Osteocyte (in vitro differentiated cells): ENCODE results near the gene BCCIP. TPM values are rescaled to one million over a fixed set of nuclear protein-coding genes. Genes with fewer than 3 reads are reported as not detected.
A peak's percentile ranks its signal among the peaks of the same experiment; 100 is the strongest.

Experiments used
- DNase-seq: peaks from one replicate; pipeline ENCODE4 v3.0.0; 2021; ENCODE audit warnings: mixed read lengths; ENCODE audit not compliant: unreplicated experiment; ENCODE audit errors: extremely low spot score
- H3K27ac Mint-ChIP-seq: one replicate; pipeline ENCODE4 v1.8.0; 2021; ENCODE audit warnings: mild to moderate bottlenecking, mixed read lengths; ENCODE audit not compliant: unreplicated experiment
- H3K27me3 Mint-ChIP-seq: one replicate; pipeline ENCODE4 v1.8.0; 2021; ENCODE audit warnings: mixed read lengths; ENCODE audit not compliant: unreplicated experiment
- H3K36me3 Mint-ChIP-seq: one replicate; pipeline ENCODE4 v1.8.0; 2021; ENCODE audit warnings: mixed read lengths; ENCODE audit not compliant: unreplicated experiment
- H3K4me1 Mint-ChIP-seq: one replicate; pipeline ENCODE4 v1.8.0; 2021; ENCODE audit warnings: mixed read lengths; ENCODE audit not compliant: unreplicated experiment
- H3K4me3 Mint-ChIP-seq: one replicate; pipeline ENCODE4 v1.8.0; 2021; ENCODE audit warnings: mild to moderate bottlenecking, moderate library complexity, mixed read lengths; ENCODE audit not compliant: unreplicated experiment
- H3K9me3 Mint-ChIP-seq: one replicate; pipeline ENCODE4 v1.8.0; 2021; ENCODE audit warnings: mixed read lengths; ENCODE audit not compliant: unreplicated experiment
- total RNA-seq: library from RNA; stranded (reverse); gene quantifications from 2 replicates; pipeline ENCODE4 v1.2.1, GENCODE V29; 2021
- TF ChIP-seq, protein P1 (sequence below): fragments of 200-600 bp; sonication (generic); IDR thresholded peaks from 2 replicates; pipeline ENCODE4 v1.5.0; 2021; ENCODE audit warnings: antibody characterized with exemption, mild to moderate bottlenecking, moderate library complexity

The BCCIP gene
- total RNA-seq, 1 donor from 2014 or later, result 34.6 TPM

DNA sequence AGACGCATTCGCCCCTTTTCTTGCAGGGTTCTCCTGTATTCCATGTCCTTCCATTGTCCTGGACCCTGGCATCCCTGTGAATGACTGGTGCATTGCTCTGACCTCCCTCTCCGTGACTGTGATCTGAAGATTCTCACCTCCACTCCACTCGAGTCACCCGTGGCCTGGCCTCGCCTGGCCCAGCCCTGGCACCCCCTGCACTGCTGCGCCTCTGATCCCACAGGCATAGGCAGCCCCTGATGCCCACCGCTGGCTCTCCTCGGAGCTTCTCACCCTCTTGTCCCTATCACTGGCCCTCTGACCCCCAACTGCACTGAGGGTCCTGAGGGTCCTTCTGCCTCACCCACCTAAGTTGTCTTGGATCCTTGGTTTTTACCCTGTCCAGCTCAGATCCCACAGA is 45.5 kb upstream of the BCCIP start:
- no peaks in the 10 kb centered on the region for H3K36me3 Mint-ChIP-seq

DNA sequence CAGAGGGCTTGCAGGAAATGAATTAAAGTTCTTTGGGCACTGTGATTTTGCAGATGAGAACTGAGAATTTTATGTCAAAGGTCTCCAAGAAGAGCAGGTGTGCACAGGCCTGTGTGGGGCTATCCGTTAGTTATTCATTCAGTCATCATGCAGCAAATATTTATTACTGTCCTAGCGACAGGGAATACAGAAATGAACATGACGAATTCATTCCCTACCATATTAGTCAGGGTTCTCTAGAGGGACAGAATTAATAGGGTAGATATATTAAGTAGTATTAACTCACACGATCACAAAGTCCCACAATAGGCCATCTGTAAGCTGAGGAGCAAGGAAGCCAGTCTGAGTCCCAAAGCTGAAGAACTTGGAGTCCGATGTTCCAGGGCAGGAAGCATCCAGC is 44.8 kb upstream of the BCCIP start:
- TF ChIP-seq, protein P1, sequence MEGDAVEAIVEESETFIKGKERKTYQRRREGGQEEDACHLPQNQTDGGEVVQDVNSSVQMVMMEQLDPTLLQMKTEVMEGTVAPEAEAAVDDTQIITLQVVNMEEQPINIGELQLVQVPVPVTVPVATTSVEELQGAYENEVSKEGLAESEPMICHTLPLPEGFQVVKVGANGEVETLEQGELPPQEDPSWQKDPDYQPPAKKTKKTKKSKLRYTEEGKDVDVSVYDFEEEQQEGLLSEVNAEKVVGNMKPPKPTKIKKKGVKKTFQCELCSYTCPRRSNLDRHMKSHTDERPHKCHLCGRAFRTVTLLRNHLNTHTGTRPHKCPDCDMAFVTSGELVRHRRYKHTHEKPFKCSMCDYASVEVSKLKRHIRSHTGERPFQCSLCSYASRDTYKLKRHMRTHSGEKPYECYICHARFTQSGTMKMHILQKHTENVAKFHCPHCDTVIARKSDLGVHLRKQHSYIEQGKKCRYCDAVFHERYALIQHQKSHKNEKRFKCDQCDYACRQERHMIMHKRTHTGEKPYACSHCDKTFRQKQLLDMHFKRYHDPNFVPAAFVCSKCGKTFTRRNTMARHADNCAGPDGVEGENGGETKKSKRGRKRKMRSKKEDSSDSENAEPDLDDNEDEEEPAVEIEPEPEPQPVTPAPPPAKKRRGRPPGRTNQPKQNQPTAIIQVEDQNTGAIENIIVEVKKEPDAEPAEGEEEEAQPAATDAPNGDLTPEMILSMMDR, result no peak
- Mint-ChIP-seq H3K9me3 (no peaks in the 10 kb centered on the region), H3K27ac (no peak overlapping the region), H3K4me3 (no peak overlapping the region), H3K27me3 (peaks cover 8% of the 10 kb centered on the region), H3K4me1 (no peaks in the 10 kb centered on the region), H3K36me3 (no peaks in the 10 kb centered on the region)
- DNase-seq, result no peak

More for the DNA sequence above, 45.5 kb upstream of the BCCIP start:
- Mint-ChIP-seq H3K27ac (no peak overlapping the region), H3K9me3 (no peaks in the 10 kb centered on the region), H3K27me3 (peaks cover 8% of the 10 kb centered on the region), H3K4me1 (no peaks in the 10 kb centered on the region), H3K4me3 (no peak overlapping the region)
- DNase-seq, result peak; percentile 76
- TF ChIP-seq, protein P1, result no peak

- Mint-ChIP-seq H3K4me3 (no peak overlapping the region), H3K36me3 (no peaks in the 10 kb centered on the region), H3K27me3 (peaks cover 8% of the 10 kb centered on the region), H3K4me1 (no peaks in the 10 kb centered on the region), H3K9me3 (no peaks in the 10 kb centered on the region), H3K27ac (no peak overlapping the region)
- TF ChIP-seq, protein P1, result no peak
- peak; percentile 69 for DNase-seq
Measured at GRCh38 chr10:125779403-125780327, 43.7 kb upstream of the BCCIP start.

- DNase-seq, result no peak
- Mint-ChIP-seq H3K27ac (no peak overlapping the region), H3K4me1 (no peaks in the 10 kb centered on the region), H3K36me3 (no peaks in the 10 kb centered on the region), H3K27me3 (peaks cover 8% of the 10 kb centered on the region), H3K4me3 (no peak overlapping the region), H3K9me3 (no peaks in the 10 kb centered on the region)
- TF ChIP-seq, protein P1, result no peak
Measured at GRCh38 chr10:125781374-125781773, 42.0 kb upstream of the BCCIP start.

DNA sequence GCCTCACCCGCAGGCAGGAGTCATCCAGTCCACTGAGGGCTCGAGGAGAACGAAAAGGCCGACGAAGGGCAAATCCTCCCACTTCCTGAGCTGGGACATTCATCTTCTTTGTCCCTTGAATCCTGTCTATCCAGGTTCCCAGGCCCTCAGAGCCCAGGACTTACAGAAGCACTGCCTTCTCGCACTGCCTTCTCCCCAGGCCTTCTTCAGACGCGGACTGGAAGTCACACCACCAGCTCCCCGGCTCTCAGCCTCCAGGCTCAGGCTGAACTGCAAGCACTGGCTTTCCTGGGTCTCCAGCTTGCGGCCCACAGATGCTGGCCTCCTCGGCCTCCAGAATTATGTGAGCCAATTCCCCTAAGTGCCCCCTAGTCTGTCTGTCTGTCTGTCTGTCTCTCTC is 41.3 kb upstream of the BCCIP start:
- Mint-ChIP-seq H3K27ac (no peak overlapping the region), H3K36me3 (no peaks in the 10 kb centered on the region), H3K27me3 (peaks cover 8% of the 10 kb centered on the region), H3K4me1 (no peaks in the 10 kb centered on the region), H3K9me3 (no peaks in the 10 kb centered on the region), H3K4me3 (no peak overlapping the region)
- TF ChIP-seq, protein P1, result no peak
- no peak for DNase-seq
